Neuronal stem cell (in vitro differentiated cells): ENCODE measurements around the gene GNG4.
"Not testable (repeated sequence)": the region's sequence is repeated elsewhere in the genome, so short reads cannot be mapped to it uniquely, and the experiment has no call there.

ENCODE experiments used
- DNase-seq: peaks from one replicate; pipeline ENCODE4 v3.0.0-alpha.2; 2013; ENCODE audit warnings: low spot score
- H2AFZ ChIP-seq: one replicate; pipeline ENCODE4 v1.6.1; 2013; ENCODE audit warnings: mild to moderate bottlenecking, low read length, inconsistent platforms
- H2AK5ac ChIP-seq: 2 replicates; pipeline ENCODE4 v1.6.1; 2013; ENCODE audit warnings: low read depth, mild to moderate bottlenecking, inconsistent platforms, low read length, moderate library complexity, mixed read lengths
- H2BK120ac ChIP-seq: 2 replicates; pipeline ENCODE4 v1.6.1; 2013; ENCODE audit warnings: low read depth, mild to moderate bottlenecking, inconsistent platforms, low read length, moderate library complexity, mixed read lengths
- H2BK12ac ChIP-seq: one replicate; pipeline ENCODE4 v1.6.1; 2013; ENCODE audit warnings: low read length, inconsistent platforms
- H2BK15ac ChIP-seq: 2 replicates; pipeline ENCODE4 v1.6.1; 2013; ENCODE audit warnings: mild to moderate bottlenecking, low read length, inconsistent platforms, mixed read lengths
- H2BK5ac ChIP-seq: one replicate; pipeline ENCODE4 v1.6.1; 2013; ENCODE audit warnings: inconsistent platforms, mild to moderate bottlenecking, low read length, moderate library complexity
- H3K14ac ChIP-seq: one replicate; pipeline ENCODE4 v1.6.1; 2013; ENCODE audit warnings: low read length, inconsistent platforms
- H3K18ac ChIP-seq: 2 replicates; pipeline ENCODE4 v1.6.1; 2013; ENCODE audit warnings: low read length, inconsistent platforms
- H3K23ac ChIP-seq: 2 replicates; pipeline ENCODE4 v1.6.1; 2013; ENCODE audit warnings: low read depth, mild to moderate bottlenecking, mixed read lengths, low read length, inconsistent platforms; ENCODE audit not compliant: poor library complexity
- H3K27ac ChIP-seq: replicated peaks from 3 replicates; pipeline ENCODE4 v1.5.1; 2013; ENCODE audit warnings: low read length, inconsistent platforms
- H3K27me3 ChIP-seq, 3 experiments: 2 replicates each; pipeline ENCODE4 v1.6.1; 2013; ENCODE audit warnings: low read length in 3 of 3, mild to moderate bottlenecking in 2 of 3, inconsistent platforms in 1 of 3, low read depth in 1 of 3, mixed read lengths in 1 of 3, moderate library complexity in 1 of 3; ENCODE audit not compliant: control insufficient read depth in 3 of 3, insufficient read depth in 3 of 3
- H3K36me3 ChIP-seq, 2 donors: replicated peaks in 1 of 2; 2 replicates each; pipeline ENCODE4 v1.6.1; 2013; ENCODE audit warnings: low read length in 2 of 2; ENCODE audit not compliant: control insufficient read depth in 2 of 2, insufficient read depth in 2 of 2
- H3K4ac ChIP-seq: 2 replicates; pipeline ENCODE4 v1.6.1; 2013; ENCODE audit warnings: inconsistent platforms, mild to moderate bottlenecking, low read length, moderate library complexity
- H3K4me1 ChIP-seq, 2 donors: 1 replicate in 1 of 2; 2 replicates in 1 of 2; pipeline ENCODE4 v1.6.1; 2013; ENCODE audit warnings: low read length in 2 of 2, low read depth in 1 of 2; ENCODE audit not compliant: control insufficient read depth in 2 of 2, insufficient read depth in 1 of 2
- H3K4me2 ChIP-seq: one replicate; pipeline ENCODE4 v1.6.1; 2013; ENCODE audit warnings: mild to moderate bottlenecking, low read length, inconsistent platforms; ENCODE audit not compliant: insufficient read depth, poor library complexity, severe bottlenecking
- H3K4me3 ChIP-seq, 2 donors: 2 replicates each; pipeline ENCODE4 v1.5.1; 2013; ENCODE audit warnings: low read length in 2 of 2, mild to moderate bottlenecking in 2 of 2, inconsistent platforms in 1 of 2, moderate library complexity in 1 of 2
- H3K79me1 ChIP-seq: one replicate; pipeline ENCODE4 v1.6.1; 2013; ENCODE audit warnings: low read depth, mild to moderate bottlenecking, inconsistent platforms, low read length, moderate library complexity
- H3K9ac ChIP-seq: one replicate; pipeline ENCODE4 v1.6.1; 2013; ENCODE audit warnings: mild to moderate bottlenecking, low read depth, low read length, inconsistent platforms; ENCODE audit not compliant: poor library complexity
- H3K9me3 ChIP-seq, 2 donors: replicated peaks in 1 of 2; 2 replicates each; pipeline versions ENCODE3 to v1.6.1; 2013; ENCODE audit warnings: low read length in 2 of 2, mild to moderate bottlenecking in 2 of 2, inconsistent platforms in 1 of 2, low read depth in 1 of 2, mixed read lengths in 1 of 2, moderate library complexity in 1 of 2; ENCODE audit not compliant: control insufficient read depth in 2 of 2, insufficient read depth in 1 of 2
- H4K8ac ChIP-seq: one replicate; pipeline ENCODE4 v1.6.1; 2013; ENCODE audit warnings: low read depth, mild to moderate bottlenecking, inconsistent platforms, low read length, moderate library complexity
- H4K91ac ChIP-seq: one replicate; pipeline ENCODE4 v1.6.1; 2013; ENCODE audit warnings: low read length, low read depth, mild to moderate bottlenecking, inconsistent platforms; ENCODE audit not compliant: poor library complexity
- WGBS, 2 donors: extraction: QIAGEN DNeasy Blood & Tissue Kit; methylation state at CpG; one replicate each; pipeline ENCODE4 v1.1.7; 2013; ENCODE audit warnings: missing lambda C conversion rate in 2 of 2, mixed read lengths in 1 of 2; ENCODE audit not compliant: insufficient read length in 2 of 2, insufficient replicate concordance in 1 of 2; ENCODE audit errors: extremely low coverage in 2 of 2; 5-methylcytosine and 5-hydroxymethylcytosine counted together

The GNG4 gene

DNA sequence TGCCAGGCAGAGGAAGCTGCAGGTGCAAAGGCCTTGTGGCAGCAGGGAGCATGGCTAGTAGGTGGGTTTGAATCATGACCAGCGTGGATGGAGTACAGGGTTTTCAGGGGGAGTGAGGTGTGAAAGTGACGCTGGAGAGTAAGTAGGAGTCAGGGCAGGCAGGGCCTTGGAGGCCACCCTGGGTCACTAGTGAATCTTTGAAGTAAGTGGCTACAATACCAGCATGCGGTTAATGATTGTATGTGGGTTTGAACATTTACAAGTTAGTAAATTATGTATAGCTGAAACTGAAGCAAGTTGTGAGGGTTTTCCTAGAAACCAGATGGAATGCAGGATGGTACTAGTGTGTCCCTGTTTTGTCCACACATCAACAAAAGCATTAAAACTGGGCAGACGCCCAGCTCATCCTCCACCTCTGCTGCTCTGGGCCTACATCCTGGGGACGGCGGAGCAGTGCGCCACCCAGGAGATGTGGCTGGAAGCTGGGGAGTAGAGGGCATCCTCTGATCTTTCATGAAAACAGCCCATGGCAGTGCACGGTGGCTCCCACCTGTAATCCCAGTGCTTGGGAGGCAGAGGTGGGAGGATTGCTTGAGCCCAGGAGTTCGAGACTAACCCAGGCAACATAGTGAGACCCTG lies 104.2 kb downstream of the GNG4 start:
- Histone ChIP-seq H3K4me2 (no peak overlapping the region), H4K8ac (no peak overlapping the region), H3K9ac (no peak overlapping the region), H3K4me1 (peaks cover 0 to 9% of the 10 kb centered on the region in 2 donors), H2BK15ac (no peak overlapping the region), H3K9me3 (no peaks in the 10 kb centered on the region), H3K14ac (no peak overlapping the region), H3K4me3 (no peak overlapping the region), H4K91ac (no peak overlapping the region), H2AFZ (no peak overlapping the region), H2AK5ac (no peak overlapping the region), H3K36me3 (peaks cover 0 to 17% of the 10 kb centered on the region in 2 donors), H3K18ac (no peak overlapping the region), H3K27ac (no peak overlapping the region), H3K79me1 (no peaks in the 10 kb centered on the region), H3K23ac (no peak overlapping the region), H3K4ac (no peak overlapping the region), H2BK120ac (no peak overlapping the region), H2BK12ac (no peak overlapping the region), H3K27me3 (no peaks in the 10 kb centered on the region), H2BK5ac (no peak overlapping the region)
- DNase-seq, result no peak
- WGBS, 2 donors, result no CpG with 5 or more reads among the region's 9 CpGs

DNA sequence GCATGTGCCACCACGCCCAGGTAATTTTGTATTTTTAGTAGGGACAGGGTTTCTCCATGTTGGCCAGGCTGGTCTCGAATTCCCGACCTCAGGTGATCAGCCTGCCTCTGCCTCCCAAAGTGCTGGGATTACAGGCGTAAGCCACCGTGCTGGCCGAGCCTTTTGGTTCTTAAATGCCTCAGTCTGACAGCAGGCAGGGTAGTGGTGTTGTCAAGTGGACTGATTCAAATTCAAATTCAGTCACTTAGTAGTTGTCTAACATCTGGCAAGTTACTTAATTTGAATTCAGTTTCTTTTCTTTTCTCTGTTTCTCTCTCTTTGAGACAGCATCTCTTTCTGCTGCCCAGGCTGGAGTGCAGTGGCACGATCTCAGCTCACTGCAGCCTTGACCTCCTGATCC lies 106.7 kb downstream of the GNG4 start:
- not testable (repeated sequence) for H2AFZ ChIP-seq, H3K27ac ChIP-seq, H3K27me3 ChIP-seq, H3K9ac ChIP-seq, H2AK5ac ChIP-seq, H3K9me3 ChIP-seq, DNase-seq, H4K91ac ChIP-seq, H3K36me3 ChIP-seq, H2BK12ac ChIP-seq, H3K4me3 ChIP-seq, H3K14ac ChIP-seq, H2BK15ac ChIP-seq, H2BK120ac ChIP-seq, H3K18ac ChIP-seq, H3K23ac ChIP-seq, H3K4me1 ChIP-seq, H3K4ac ChIP-seq, H4K8ac ChIP-seq, H2BK5ac ChIP-seq, H3K79me1 ChIP-seq, H3K4me2 ChIP-seq
- WGBS, 2 donors, result no CpG with 5 or more reads among the region's 7 CpGs

DNA sequence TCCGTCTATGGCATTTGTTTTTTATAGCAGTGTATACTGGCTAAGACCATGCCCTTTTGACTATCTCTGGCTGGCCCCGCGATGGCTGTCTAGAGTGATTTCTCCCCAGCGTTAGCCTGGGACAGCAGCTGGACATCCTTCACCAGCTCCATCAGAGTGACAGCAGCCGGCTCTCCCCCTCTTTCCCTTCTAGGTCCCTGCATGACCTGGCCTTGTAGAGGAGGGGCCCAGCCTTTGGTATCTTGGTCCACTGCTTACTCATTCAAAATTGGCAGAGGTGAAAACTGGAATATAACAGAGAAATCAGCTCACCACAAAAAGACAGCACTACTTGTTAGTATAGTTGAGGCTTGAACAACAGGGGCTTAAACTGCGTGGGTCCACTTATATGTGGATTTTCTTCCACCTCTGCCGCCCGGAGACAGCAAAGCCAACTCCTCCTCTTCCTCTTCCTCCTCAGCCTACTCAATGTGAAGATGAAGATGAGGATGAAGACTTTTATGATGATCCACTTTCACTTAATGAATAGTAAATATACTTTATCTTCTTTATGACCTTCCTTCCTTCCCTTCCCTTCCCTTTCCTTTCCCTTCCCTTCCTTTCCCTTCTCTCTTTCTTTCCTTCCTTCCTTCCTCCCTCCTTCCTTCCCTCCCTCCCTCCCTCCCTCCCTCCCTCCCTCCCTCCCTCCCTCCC lies 116.0 kb downstream of the GNG4 start:
- DNase-seq, result no peak
- Histone ChIP-seq H2BK120ac (no peak overlapping the region), H2AFZ (no peak overlapping the region), H3K79me1 (no peaks in the 10 kb centered on the region), H3K27ac (no peak overlapping the region), H2BK15ac (no peak overlapping the region), H2BK5ac (no peak overlapping the region), H3K4me1 (no peaks in the 10 kb centered on the region), H3K23ac (no peak overlapping the region), H2AK5ac (no peak overlapping the region), H4K91ac (no peak overlapping the region), H3K9me3 (no peaks in the 10 kb centered on the region), H3K27me3 (no peaks in the 10 kb centered on the region), H3K36me3 (no peaks in the 10 kb centered on the region), H3K18ac (no peak overlapping the region), H3K4ac (no peak overlapping the region), H3K9ac (no peak overlapping the region), H2BK12ac (no peak overlapping the region), H3K4me3 (no peak overlapping the region), H4K8ac (no peak overlapping the region), H3K14ac (no peak overlapping the region), H3K4me2 (no peak overlapping the region)
- no CpG with 5 or more reads among the region's 8 CpGs for WGBS, 2 donors

DNA sequence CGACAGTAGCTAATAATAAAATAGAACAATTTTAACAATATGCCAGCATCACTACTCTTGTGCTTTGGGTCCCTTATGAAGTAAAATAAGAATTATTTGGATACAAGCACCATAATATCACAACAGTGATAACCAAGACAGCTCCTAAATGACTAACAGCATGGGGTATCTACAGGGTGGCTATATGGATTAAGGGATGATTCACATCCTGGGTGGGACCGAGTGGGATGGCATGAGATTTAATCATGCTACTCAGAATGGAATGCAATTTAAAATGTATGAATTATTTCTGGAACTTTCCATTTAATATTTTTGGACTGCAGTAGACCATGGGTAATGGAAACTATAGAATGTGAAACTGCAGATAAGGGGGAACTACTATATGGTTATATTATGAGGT lies 117.2 kb downstream of the GNG4 start:
- Histone ChIP-seq H3K4ac (no peak overlapping the region), H2AFZ (no peak overlapping the region), H2BK15ac (no peak overlapping the region), H3K4me2 (no peak overlapping the region), H4K8ac (no peak overlapping the region), H2AK5ac (no peak overlapping the region), H3K23ac (no peak overlapping the region), H3K18ac (no peak overlapping the region), H3K27ac (no peak overlapping the region), H2BK12ac (no peak overlapping the region), H3K36me3 (no peaks in the 10 kb centered on the region), H2BK5ac (no peak overlapping the region), H3K9me3 (no peaks in the 10 kb centered on the region), H2BK120ac (no peak overlapping the region), H3K27me3 (no peaks in the 10 kb centered on the region), H3K14ac (no peak overlapping the region), H3K4me3 (no peak overlapping the region), H3K79me1 (no peaks in the 10 kb centered on the region), H3K9ac (no peak overlapping the region), H4K91ac (no peak overlapping the region), H3K4me1 (peaks cover 0 to under 1% of the 10 kb centered on the region in 2 donors)
- WGBS, 2 donors, result no CpG with 5 or more reads among the region's 2 CpGs
- no peak for DNase-seq
